Jurkat, Clone E6-1 (cell line): ENCODE results near the gene MLST8.
"Not testable (repeated sequence)": the region's sequence is repeated elsewhere in the genome, so short reads cannot be mapped to it uniquely, and the experiment has no call there.

Experiments
- DNase-seq: peaks from one replicate; pipeline ENCODE4 v3.0.0-alpha.2; 2011; ENCODE audit warnings: low read depth, low spot score
- H3K4me3 ChIP-seq: 2 replicates; pipeline ENCODE4 v1.5.1; 2011; ENCODE audit warnings: mild to moderate bottlenecking, low read length, control low read depth, moderate library complexity

The MLST8 gene

DNA sequence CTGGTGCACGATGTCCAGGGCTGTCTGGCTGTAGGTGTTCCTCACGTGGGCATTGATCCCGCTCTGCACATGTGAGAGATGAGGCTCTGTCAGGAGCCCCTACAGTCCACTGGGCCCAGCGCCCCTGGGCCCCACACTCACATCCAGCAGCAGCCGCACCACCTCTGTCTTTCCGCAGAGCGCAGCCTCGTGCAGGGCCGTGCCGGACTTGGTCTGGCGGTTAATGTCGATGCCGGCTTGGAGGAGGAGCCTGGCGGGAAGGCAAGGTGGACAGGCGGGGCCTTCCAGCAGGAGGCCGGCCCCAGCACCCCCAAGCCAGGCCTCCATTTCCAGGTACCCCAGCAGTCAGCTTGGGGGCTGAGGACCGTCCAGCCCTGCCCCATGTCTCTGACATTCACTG, 18.0 kb upstream of the MLST8 start:
- no peak overlapping the region for H3K4me3 ChIP-seq
- DNase-seq: no peak

DNA sequence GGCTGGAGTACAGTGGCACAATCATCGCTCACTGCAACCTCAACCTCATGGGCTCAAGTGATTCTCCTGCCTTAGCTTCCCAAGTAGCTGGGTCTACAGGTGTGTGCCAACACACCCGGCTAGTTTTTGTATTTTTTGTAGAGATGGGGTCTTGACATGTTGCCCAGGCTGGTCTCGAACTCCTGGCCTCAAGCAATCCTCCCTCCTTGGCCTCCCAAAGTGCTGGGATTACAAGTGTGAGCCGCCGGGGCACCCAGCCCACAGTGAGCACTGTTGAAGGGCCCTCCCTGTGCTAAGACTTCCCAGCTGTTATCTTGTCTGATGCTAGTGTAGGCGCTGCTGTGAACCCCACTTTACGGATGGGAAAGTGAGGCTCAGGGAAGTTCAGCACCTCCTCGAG, 16.9 kb upstream of the MLST8 start:
- H3K4me3 ChIP-seq: no peak overlapping the region
- no peak for DNase-seq

DNA sequence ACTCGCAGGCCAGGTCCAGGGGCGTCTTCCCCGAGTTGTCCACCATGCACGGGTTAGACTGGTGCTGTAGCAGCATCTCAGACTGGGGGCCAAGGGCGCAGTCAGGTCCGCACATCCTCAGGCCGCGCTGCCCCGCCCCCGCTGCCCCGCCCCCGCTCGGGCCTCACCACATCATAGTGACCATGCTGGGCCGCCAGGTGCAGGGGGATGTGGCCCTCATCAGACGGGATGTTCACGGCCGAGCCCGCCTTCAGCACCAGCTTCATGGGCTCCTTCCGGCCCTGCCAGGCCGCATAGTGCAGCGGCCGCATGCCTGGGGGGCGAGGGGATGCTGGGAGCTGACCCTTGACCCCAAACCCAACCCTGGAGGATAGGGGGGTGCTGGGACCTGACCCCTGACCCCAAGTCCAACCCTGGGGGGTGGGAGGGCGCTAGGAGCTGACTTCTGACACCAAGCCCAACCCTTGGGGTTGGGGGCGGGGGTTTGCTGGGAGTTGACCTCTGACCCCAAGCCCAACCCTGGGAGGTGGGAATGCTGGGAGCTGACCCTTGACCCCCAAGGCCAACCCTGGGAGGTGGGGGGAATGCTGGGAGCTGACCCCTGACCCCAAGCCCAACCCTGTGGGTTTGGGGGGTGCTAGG, 15.9 kb upstream of the MLST8 start:
- no peak overlapping the region for H3K4me3 ChIP-seq
- DNase-seq: no peak

DNA sequence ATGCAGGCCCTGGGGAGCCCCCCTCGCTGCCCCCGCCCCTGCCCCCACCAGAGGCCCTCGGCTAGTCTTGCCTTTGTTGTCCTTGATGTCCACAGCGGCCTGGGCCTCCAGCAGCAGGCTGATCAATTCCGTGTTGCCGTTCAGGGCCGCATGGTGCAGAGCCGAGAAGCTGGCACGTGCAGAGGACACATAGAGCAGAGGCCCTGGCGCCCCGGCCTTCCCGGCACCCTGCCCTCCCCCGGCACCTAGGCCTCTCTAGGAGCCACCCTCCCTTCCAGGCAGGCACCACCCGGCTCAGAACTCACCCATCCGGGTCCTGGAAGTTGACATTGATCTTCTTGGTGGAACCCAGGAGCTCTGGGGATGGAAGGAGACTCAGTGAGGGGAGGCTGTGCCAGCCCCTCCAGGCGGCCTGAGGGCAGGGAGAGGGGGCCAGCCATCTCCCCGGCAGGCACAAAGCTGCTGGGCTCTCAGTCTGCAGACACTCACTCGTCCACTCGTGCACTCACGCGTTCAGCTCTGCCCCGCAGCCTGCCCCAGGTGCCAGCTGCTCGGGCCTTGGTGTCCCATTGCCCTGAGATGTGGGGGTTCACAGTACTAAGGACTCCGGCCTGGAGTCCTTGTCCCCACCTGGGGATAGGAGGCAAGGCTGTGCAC, 15.1 kb upstream of the MLST8 start:
- no peak for DNase-seq
- H3K4me3 ChIP-seq: no peak overlapping the region

DNA sequence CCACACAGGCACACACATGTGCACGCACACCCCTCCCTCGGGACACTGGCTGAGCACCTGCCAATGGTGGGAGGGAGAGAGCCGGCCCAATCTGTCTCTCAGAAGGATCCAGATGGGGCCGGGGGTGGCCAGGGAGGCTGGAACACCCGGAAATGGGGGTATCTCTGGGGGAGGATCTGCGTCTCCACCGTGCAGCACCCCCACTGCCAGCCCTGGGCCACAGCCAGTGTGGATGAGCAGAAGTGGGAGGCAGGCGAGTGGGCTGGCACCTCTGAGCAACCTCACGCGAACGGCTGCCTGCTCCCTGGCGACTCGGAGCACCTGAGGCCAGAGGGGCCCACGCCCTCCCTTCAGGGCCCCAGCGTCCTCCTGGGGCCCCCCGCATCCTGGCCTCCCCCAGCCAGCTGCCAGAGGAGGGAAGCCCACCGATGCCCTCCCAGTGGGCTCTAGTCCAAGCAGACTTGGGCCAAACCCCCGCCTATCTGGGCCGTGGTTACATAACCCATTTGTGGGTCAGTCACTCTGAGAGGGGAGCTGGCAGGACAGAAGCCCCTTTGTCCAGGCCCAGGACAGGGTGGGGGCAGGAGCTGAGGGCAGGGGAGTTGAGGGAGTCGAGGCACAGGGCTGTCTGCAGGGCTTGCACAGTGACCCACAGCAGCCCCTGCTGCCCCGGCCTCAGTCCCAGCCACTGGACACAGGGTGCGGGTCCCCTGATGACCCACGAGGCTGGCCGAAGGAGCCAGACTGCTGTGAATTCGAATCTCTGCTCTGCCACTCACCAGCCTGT, 14.4 kb upstream of the MLST8 start:
- H3K4me3 ChIP-seq: no peak overlapping the region
- DNase-seq: no peak

DNA sequence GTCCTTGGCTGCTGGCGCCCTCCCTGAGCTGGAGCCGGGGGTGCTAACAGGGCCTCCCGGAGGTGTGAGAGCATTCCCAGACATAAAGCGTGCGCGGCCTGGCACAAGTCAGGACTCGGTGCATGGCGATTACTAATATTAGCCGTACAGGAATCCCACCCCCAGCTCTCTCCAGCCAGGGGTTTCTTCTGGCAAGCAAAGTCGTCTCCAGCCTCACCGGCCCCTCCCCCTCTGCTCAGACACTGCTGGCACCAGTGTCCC, 13.9 kb upstream of the MLST8 start:
- H3K4me3 ChIP-seq: no peak overlapping the region
- DNase-seq: no peak

DNA sequence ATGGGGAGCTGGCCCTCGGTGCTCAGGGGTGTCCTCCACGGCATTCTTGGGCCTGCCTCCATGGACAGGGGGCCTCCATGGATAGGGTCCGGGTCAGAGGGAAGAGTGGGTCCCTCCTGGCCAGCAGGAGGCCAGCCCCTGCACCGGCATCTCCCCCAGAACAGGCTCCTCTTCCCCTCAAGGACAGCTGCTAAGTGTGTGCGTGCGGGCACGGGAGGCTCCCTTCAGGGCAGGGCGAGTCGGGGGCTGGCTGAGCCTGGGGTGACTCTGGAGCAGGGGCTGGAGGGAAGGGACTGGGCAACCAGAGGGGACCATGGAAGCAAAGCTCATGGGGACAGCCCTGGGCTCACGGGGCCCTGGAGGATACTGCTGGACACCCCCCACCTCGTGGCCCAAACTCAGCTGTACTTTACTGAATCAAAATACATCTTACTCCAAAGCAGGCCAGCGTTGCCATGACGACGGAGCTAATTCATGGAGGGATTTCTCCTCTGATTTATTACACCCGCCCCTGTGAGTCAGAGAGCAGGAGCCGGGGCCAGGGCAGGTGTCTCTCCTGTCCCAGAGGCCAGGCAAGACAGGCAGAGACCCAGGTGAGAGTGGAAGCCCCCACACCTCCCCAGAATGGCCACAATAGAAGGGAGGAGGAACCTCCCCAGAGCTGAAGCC, 11.0 kb upstream of the MLST8 start:
- H3K4me3 ChIP-seq: no peak overlapping the region
- no peak for DNase-seq

DNA sequence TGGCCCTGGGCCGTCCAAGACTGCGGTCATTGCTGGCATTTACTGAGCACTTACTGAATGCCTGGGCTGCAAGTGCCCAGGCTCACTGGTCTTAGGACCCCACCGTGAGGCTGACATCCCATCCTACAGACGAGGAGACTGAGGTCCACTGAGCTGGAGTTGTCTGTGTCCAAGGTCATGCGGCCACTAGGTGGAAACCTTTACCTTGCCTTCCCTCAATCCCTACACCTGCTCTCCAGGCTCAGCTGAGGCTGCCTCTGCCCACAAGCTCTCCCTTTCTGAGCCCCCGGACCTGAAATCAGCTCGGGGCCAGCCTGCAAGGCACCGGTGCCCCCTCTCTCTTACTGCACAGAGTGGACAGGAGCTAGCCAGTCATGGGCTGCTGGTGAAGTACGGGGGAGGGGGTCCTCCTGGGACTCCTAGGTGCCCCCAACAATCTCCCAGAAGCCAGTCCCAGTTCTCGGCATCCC, 10.4 kb upstream of the MLST8 start:
- no peak overlapping the region for H3K4me3 ChIP-seq
- peak; percentile 49 for DNase-seq

DNA sequence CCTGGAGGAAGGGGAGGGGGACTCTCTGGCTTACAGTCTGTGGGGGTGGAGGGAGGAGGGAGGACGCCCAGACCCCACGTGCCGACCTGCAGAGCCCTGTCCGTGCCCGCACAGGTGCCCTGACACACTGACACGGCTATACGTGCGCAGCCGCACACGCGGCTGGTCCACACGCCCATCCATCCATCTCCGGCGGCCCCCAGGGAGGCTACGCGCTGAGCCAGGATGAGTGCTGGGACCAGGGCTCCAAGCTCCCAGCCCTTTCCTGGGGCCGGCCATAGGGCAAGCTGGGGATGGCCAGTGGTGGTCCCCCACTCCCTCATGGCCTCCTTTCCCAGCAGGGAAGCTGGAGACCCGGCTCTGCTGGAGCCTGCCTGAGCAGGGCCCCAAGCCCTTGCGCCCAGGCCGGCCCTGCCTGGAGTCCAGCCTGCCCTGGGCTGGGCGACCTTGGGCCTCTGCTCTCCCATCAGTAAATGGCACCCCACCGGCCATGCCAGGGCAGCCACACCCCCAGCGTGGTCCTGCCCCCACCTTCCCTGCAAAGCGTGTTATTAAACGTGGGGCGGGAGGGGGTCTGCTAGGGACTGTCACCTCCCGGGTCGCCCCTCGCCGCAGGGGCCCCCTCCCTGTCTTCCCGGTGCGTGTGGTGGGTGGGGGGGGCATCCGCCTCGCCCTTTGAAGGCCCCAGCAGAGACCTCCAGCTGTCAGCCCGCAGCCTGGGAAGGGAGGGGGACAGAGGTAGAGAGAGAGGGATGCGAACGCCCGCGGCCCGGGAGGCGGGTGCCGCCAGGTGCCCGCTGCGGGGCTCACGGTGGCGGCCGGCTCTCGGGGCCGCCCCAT, 9.7 kb upstream of the MLST8 start:
- peak; percentile 26 for DNase-seq
- H3K4me3 ChIP-seq: peak overlapping the region; percentile 9

DNA sequence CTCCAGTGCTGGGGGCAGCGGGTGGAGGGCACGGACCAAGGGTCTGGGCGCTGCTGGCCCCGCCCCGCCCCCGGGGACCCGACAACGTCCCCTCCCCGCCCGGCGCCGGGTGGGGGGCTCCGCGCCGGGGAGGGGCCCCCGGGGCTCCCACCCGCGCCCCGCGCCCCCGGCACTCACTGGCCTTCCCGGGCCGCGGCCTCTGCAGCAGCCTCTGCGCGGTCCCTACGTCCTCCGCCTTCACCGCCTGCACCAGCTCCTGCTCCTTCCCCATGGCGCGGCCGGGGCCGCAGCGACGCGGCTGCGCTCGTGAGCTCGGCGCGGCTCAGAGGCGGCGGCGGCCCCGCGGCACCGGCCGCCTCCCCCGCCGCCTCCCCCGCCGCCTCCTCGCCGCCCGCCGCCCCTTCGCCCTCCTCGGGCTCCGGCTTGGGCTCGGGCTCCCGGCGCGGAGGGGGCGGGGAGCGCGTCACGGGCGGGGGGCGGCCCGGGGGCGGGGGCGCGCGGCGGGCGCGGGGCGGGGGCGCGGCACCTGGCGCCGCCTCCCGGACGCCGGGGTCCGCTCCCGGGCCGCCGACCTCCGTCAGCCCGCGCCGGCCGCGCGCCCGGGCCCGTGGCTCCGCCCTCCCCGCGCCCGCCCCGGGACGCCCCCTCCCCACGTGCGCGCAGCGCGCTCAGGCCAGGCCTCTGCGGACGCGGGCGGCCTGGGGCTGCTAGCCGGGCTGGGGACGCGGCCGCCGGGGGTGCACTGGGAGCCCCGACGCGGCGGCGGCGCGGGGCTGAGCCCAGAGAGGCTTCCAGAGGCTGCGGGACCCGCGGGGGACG, 8.9 kb upstream of the MLST8 start, which contains the start of gene CASKIN1:
Gene CASKIN1, minus strand, starts transcription at position 444 of the 819 bp plus-strand sequence. Its CDS starts 173 bp downstream, at position 271.
- DNase-seq: no peak
- H3K4me3 ChIP-seq: peak within 1 kb of the TSS; percentile 34

DNA sequence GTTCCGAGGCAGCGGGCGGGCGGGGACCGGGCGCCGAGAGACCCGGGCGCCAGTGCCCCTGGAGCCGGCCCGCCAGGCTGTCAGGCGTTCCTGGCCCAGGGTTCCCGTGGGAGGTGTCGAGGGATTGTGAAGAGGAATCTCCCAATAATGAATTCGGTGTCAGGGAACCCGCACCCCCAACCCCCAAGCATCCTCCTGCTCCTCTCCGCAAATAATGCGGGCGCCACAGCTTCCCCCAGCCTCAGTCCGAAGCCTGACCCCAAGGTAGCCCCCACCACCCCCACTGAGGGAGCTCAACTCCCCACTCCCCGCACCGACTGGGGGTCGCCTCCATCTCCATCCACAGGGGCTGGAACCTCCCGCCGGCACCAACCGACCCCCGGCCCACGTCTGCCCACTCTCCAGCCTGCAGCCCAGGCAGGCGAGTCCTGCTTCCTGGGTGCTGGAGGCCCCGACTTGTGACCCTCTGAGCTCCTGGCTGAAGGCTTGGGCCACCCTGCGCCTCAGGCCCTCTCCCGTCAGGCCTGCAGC, 8.2 kb upstream of the MLST8 start:
- DNase-seq: no peak
- H3K4me3 ChIP-seq: no peak overlapping the region

DNA sequence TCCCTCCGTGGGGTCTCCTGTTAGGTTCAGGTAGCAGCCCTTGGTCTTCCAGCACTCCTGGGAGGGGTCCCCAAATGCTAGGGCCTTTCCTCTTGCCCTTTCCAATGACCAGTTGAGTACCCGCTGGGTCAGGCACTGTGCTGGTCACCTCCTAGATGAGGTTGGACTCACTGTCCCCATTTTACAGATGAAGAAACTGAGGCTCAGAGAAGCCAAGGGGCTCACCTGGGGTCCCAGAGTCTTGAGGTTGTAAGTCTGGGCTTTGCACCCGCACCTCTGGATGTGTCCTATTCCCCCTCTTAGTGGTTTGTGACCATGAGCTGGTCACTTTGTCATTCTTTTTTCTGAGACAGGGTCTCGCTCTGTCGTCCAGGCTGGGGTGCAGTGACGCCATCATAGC, 7.5 kb upstream of the MLST8 start:
- no peak overlapping the region for H3K4me3 ChIP-seq
- no peak for DNase-seq

DNA sequence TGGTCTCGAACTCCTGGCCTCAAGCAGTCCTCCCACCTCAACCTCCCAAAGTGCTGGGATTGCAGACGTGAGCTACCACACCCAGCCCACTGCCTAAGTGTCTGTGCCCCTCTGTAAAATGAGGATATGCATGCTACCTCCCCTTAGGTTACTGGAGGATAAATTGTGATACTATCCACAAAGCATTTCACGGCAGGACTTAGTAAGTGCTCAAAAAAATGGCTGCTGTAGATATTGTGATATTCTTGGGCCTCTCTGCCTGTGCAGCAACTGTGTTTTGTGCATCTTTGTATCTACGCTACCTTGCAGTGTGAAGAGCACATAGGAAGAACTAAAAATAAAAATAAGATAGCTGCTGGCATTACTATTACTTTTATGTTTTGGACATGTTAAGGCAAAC, 7.0 kb upstream of the MLST8 start:
- no peak for DNase-seq
- no peak overlapping the region for H3K4me3 ChIP-seq

DNA sequence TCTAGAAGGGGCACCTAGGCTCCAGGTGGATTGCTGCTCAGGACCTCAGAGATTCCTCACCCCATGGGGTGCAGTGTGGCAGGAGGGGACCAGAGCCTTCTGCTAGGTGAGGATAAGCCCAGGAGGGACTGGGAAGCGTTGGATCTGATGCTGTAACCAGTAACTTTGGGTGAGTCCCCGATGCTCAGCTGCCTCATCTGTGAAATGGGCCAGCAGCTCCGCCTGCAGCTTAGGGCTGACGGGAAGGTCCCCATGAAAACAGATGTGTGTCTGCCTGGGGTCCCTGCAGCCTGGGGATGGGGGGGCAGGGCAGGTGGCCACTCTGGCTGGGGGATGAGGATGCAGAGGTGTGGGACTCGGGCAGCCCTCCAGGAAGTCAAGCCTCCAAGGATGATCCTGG, 6.2 kb upstream of the MLST8 start:
- no peak overlapping the region for H3K4me3 ChIP-seq
- DNase-seq: no peak

DNA sequence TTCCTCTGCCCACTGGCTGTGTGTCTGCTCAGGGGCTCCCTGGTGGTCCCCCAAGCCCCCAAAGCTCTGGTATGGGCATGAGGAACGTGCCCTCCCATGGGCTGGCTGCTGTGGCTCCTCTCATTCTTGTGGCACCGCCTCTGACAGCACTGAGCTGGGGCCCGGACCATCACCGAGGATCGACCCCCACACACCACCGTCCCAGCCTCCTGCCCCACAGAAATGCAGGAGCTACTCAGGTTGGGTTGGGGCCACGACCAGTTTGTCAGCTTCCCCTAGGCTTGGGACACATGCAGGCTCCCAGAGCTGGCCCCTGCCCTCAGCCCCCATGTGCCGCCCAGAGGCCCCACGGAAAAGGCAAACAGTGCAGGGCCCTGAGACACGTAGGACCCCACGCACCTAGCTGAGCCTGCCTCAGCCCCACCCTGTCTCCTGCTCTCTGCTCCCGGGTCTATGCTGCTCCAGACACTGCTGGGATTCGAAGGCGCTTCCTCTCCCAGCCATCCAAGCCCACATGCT, 5.6 kb upstream of the MLST8 start:
- DNase-seq: no peak
- no peak overlapping the region for H3K4me3 ChIP-seq

DNA sequence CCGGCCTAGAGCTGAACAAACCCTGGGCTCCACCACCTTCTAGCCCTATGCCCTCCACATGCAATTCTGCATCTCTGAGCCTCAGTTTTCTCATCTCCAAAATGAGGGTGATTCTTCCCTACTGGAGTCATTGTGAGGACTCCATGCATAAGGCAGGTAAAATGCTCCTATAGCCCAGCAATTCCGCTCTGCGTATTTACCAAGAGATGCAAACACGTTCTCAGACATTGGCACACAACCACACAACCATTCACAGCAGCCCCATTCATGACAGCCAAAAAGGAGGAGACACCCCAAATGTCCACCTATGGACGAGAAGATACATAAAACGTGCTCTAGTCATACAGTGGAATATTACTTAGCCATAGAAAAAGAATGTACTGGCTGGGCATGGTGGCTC, 4.9 kb upstream of the MLST8 start:
- no peak overlapping the region for H3K4me3 ChIP-seq
- DNase-seq: no peak

DNA sequence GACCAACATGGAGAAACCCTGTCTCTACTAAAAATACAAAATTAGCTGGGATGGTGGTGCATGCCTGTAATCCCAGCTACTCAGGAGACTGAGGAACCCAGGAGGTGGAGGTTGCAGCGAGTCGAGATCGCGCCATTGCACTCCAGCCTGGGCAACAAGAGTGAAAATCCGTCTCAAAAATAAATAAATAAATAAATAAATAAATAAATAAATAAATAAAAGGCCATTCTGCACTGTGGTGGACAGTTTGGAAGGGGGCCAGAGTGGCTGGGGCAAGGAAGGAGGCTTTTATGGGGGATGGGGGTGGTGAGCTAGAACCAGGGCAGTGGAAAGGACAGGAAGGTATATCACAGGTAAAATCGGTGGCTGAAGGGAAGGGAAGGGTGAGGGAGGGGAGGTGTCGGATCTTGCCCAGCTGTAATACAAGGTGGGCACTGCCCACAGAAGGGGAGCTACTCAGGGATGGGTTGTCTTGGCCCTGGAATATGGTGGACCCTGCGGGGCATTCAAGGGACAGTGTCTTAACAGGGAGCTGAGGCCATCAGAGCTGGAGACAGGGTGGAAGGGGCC, 2.0 kb upstream of the MLST8 start:
- DNase-seq, H3K4me3 ChIP-seq: not testable (repeated sequence)
